LNCaP clone FGC (cell line): ENCODE data around the gene CUBN.

Source experiments
- DNase-seq: peaks from one replicate; pipeline ENCODE4 v3.0.0-alpha.2; 2011; ENCODE audit warnings: low read depth
- H3K4me3 ChIP-seq: 2 replicates; pipeline ENCODE4 v1.5.1; 2011; ENCODE audit warnings: mild to moderate bottlenecking, low read depth, low read length, control low read depth
- CTCF ChIP-seq: IDR thresholded peaks from 2 replicates; pipeline ENCODE4 v1.5.1; 2012; ENCODE audit warnings: mild to moderate bottlenecking; ENCODE audit not compliant: control insufficient read depth, insufficient read depth; ENCODE audit errors: extremely low read depth

CUBN gene

GRCh38 chr10:16942381-16943078, 187.1 kb downstream of the CUBN start:
- DNase-seq: no peak
- no peak overlapping the region for H3K4me3 ChIP-seq
- TF ChIP-seq CTCF: no peak

GRCh38 chr10:16941870-16942269, 187.7 kb downstream of the CUBN start:
- no peak for DNase-seq
- TF ChIP-seq CTCF: no peak
- H3K4me3 ChIP-seq: no peak overlapping the region

GRCh38 chr10:16941067-16941466, 188.5 kb downstream of the CUBN start:
- no peak overlapping the region for H3K4me3 ChIP-seq
- no peak for DNase-seq
- no peak for TF ChIP-seq CTCF

- DNase-seq: no peak
- TF ChIP-seq CTCF: no peak
- H3K4me3 ChIP-seq: no peak overlapping the region
Measured at GRCh38 chr10:16938952-16939351, 190.7 kb downstream of the CUBN start.

- no peak for DNase-seq
- no peak overlapping the region for H3K4me3 ChIP-seq
- no peak for TF ChIP-seq CTCF
Measured at GRCh38 chr10:16934461-16934860, 195.2 kb downstream of the CUBN start.

GRCh38 chr10:16933783-16934182, 195.8 kb downstream of the CUBN start:
- no peak for TF ChIP-seq CTCF
- DNase-seq: no peak
- H3K4me3 ChIP-seq: no peak overlapping the region

- no peak for TF ChIP-seq CTCF
- DNase-seq: no peak
- H3K4me3 ChIP-seq: no peak overlapping the region
Measured at GRCh38 chr10:16931930-16932329, 197.7 kb downstream of the CUBN start.
